Measurements from ENCODE around the gene CAPN1.
"Not testable (repeated sequence)": the region's sequence is repeated elsewhere in the genome, so short reads cannot be mapped to it uniquely, and the experiment has no call there.

Gene CAPN1

GRCh38 chr11:65221026-65221425, 39.3 kb downstream of the CAPN1 start:
- DNase-seq, result no peak

DNA sequence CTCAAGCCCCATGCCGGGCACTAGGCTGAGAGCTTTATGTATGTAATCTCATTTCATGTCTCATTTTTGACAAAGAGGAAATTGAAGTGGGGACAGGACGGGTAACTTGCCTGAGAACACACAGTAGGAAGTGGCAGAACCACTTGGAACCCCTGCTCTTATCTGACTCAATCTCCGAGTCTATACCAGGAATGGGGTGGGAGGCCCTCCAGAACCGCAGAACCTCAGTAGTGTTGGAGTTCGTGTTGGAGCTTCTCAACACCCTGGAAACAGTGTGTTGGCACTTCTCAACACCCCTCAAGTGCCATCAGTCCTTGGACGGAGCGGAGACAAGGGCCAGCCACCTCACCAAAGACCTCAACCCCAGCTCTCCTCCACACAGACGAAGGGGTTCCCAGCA, 41.3 kb downstream of the CAPN1 start:
- no peak for DNase-seq

- DNase-seq, result peak; percentile 32
These were observed 43.2 kb downstream of the CAPN1 start for GRCh38 chr11:65224930-65225278.

GRCh38 chr11:65225279-65226102, 43.8 kb downstream of the CAPN1 start:
- peak; percentile 6 for DNase-seq

DNA sequence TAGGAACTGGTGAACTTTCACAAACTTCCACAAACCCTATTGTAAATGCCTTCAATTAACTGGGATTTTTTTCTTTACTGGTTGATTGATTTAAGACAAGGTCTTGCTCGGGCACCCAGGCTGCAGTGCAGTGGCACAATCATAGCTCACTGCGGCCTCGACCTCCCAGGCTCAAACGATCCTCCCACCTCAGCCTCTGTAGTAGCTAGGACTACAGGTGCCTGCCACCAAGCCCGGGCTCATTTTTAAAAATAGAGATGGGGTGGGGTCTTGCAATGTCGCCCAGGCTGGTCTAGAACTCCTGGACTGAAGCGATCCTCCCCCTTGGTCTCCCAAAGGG, 44.3 kb downstream of the CAPN1 start:
- DNase-seq, result no peak

- DNase-seq, result no peak
These were observed 46.2 kb downstream of the CAPN1 start for GRCh38 chr11:65227879-65228278.

GRCh38 chr11:65236194-65237059, 54.7 kb downstream of the CAPN1 start:
- no peak for DNase-seq

DNA sequence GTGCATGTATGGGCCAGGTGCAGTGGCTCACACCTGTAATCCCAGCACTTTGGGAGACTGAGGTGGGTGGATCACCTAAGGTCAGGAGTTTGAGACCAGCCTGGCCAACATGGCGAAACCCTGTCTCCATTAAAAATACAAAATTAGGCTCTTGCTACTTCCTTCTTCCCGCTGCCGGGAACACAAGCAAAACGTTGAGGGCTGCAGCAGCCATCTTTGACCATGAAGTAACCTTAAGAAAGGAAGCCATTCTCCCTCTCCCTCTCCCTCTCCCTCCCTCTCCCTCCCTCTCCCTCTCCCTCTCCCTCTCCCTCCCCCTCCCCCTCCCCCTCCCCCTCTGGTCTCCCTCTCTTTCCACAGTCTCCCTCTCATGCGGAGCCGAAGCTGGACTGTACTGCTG, 56.6 kb downstream of the CAPN1 start:
- DNase-seq, result not testable (repeated sequence)

- no peak for DNase-seq
These were observed 59.4 kb downstream of the CAPN1 start for GRCh38 chr11:65241134-65241533.

- DNase-seq, result no peak
These were observed 60.0 kb downstream of the CAPN1 start for GRCh38 chr11:65241692-65242091.

DNA sequence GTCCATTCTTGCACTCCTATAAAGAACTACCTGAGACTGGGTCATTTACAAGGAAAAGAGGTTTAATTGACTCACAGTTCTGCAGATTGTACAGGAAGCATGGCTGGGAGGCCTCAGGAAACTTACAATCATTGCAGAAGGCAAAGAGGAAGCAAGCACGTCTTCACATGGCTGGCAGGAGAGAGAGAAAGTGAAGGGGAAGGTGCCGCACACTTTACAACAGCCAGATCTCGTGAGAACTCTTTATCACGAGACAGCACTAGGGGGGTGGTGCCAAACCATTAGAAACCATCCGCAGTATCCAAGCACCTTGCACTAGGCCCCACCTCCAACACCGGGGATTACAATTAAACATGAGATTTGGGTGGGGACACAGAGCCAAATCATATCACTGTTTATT, 60.7 kb downstream of the CAPN1 start:
- no peak for DNase-seq

- no peak for DNase-seq
These were observed 62.1 kb downstream of the CAPN1 start for GRCh38 chr11:65243797-65244196.

DNA sequence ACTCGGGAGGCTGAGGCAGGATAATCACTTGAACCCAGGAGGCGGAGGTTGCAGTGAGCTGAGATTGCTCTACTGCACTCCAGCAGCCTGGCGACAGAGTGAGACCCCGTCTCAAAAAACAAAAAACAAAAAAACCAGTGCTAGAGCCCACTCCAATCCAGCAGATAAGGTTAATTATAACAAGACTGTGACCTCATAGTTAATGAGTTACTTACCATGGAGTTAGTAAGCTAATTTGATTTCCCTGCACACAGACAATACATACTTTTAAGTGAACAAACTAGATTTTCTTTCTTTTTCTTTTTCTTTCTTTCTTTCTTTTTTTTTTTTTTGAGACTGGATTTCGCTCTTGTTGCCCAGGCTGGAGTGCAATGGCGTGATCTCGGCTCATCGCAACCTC, 63.3 kb downstream of the CAPN1 start:
- not testable (repeated sequence) for DNase-seq

GRCh38 chr11:65246506-65246905, 64.8 kb downstream of the CAPN1 start:
- DNase-seq, result no peak

DNA sequence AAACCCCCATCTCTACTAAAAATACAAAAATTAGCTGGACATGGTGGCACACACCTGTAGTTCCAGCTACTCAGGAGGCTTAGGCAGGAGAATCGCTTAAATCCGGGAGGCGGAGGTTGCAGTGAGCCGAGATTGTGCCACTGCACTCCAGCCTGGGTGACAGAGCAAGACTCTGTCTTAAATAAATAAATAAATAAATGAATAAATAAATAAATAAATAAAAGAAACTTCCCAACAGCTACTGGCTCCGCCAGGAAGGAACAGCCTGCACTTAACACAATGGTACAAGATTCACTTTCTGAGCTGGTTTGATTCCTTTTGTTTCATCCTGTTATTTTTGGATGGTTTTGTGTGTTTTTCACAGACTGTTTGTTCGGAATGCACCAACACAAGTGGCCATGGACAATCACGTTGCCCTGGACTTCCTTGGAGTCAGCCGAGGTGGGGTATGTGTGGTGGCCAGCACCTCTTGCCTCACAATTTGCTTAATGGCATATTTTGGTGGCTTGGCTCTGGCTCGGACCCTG, 66.5 kb downstream of the CAPN1 start:
- not testable (repeated sequence) for DNase-seq

- DNase-seq, result no peak
These were observed 69.7 kb downstream of the CAPN1 start for GRCh38 chr11:65251476-65251875.

- DNase-seq, result no peak
These were observed 73.0 kb downstream of the CAPN1 start for GRCh38 chr11:65254724-65255123.

DNA sequence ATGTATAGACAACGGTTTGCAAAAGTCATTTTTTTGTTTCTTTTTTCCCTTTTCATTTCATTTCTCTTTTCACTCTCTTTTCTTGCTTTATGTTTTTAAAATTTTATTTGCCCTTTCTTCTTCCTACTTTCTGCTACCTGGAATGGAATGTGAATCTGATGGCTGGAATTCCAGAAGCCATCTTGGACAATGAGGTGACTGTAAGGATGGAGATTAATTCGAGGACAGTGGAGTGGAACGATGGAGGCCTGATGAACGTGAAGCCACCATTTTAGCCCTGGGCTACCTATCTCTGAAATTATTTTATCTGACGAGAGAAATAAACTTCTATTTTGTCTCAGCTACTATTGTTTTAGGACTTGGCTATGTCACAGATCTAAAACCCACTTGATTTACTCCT, 77.3 kb downstream of the CAPN1 start:
- no peak for DNase-seq

GRCh38 chr11:65260302-65260701, 78.6 kb downstream of the CAPN1 start:
- DNase-seq, result no peak

GRCh38 chr11:65260756-65261590, 79.2 kb downstream of the CAPN1 start:
- DNase-seq, result no peak
